Stomach smooth muscle (tissue), 2 donors: ENCODE measurements around the gene POU3F2.
A peak's percentile ranks its signal among the peaks of the same experiment; 100 is the strongest.

ENCODE experiments used
- H3K27ac ChIP-seq: one replicate; pipeline ENCODE4 v1.7.0; 2013; ENCODE audit warnings: mild to moderate bottlenecking, low read length, inconsistent platforms
- H3K27me3 ChIP-seq, 2 donors: one replicate each; pipeline ENCODE4 v1.7.0; 2013; ENCODE audit warnings: low read length in 2 of 2; ENCODE audit not compliant: insufficient read depth in 2 of 2, control insufficient read depth in 1 of 2
- H3K36me3 ChIP-seq, 2 donors: one replicate each; pipeline ENCODE4 v1.7.0; 2013; ENCODE audit warnings: low read length in 2 of 2; ENCODE audit not compliant: control insufficient read depth in 2 of 2, insufficient read depth in 2 of 2
- H3K4me1 ChIP-seq: one replicate; pipeline ENCODE4 v1.7.0; 2013; ENCODE audit warnings: low read length; ENCODE audit not compliant: control insufficient read depth, insufficient read depth
- H3K4me3 ChIP-seq, 2 donors: one replicate each; pipeline ENCODE4 v1.7.0; 2013; ENCODE audit warnings: low read length in 2 of 2
- H3K9ac ChIP-seq, 2 donors: one replicate each; pipeline ENCODE4 v1.7.0; 2013; ENCODE audit warnings: low read length in 2 of 2, mild to moderate bottlenecking in 1 of 2
- H3K9me3 ChIP-seq, 2 donors: one replicate each; pipeline ENCODE4 v1.7.0; 2013; ENCODE audit warnings: low read length in 2 of 2; ENCODE audit not compliant: control insufficient read depth in 2 of 2
- donor health status: healthy.
- donor health status: Pancreatic carcinoma.

The POU3F2 gene

DNA sequence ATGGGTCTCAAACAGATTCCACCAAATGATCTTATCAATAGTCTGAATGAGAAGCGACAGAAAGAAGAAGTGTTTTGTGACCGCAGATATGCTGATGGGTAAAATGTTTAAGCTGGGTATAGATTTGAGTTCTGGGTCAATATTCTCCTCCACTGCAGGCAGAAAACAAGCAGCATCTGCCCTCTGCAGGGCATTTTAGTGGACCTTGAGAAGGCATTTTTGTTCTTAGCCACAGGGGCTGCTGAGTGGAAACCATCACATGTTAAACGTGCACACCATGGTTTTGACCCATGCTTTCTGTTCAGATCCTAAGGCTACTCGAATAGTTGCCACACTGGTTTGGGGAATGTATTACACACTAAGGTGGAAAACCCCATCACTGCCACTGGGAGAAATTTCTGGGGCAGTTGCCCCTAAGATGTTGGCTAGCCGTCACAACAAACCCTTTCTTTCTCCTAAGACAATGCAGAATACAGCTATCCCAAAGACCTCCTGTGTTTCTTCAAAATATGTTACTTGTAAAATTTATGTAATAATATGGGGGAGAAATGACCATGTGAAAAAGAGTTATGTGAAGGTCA lies 5.5 kb downstream of the POU3F2 start:
- Histone ChIP-seq H3K27ac (no peak overlapping the region), H3K4me1 (peaks cover 13% of the 10 kb centered on the region), H3K9ac (no peak overlapping the region), H3K4me3 (no peak overlapping the region), H3K27me3 (peaks cover 73 to 91% of the 10 kb centered on the region in 2 donors), H3K36me3 (no peaks in the 10 kb centered on the region), H3K9me3 (no peaks in the 10 kb centered on the region)

DNA sequence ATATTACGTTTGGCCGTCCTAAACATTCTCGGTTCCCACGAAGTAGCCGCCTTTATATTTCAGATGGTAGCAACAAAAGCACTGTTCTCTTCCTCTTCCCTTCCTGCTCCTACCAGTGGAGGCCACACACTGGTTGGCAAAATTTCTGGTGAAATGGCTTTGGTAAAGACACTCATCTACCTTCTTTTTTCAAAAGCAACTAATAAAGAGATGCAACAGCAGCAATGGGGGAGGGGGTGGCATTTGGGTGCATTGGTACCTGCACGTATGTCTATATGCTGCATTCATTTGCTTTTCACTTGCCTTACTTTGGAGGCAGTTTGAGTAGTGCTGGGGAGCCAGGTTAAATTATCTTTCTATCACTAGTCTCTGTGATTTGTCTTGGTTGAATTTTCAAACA lies 6.0 kb downstream of the POU3F2 start:
- H3K27ac ChIP-seq = no peak overlapping the region
- H3K4me3 ChIP-seq = no peak overlapping the region
- peaks cover 11% of the 10 kb centered on the region for H3K4me1 ChIP-seq
- H3K9ac ChIP-seq = no peak overlapping the region
- no peaks in the 10 kb centered on the region for H3K9me3 ChIP-seq
- peaks cover 74 to 93% of the 10 kb centered on the region in 2 donors for H3K27me3 ChIP-seq
- H3K36me3 ChIP-seq = no peaks in the 10 kb centered on the region

DNA sequence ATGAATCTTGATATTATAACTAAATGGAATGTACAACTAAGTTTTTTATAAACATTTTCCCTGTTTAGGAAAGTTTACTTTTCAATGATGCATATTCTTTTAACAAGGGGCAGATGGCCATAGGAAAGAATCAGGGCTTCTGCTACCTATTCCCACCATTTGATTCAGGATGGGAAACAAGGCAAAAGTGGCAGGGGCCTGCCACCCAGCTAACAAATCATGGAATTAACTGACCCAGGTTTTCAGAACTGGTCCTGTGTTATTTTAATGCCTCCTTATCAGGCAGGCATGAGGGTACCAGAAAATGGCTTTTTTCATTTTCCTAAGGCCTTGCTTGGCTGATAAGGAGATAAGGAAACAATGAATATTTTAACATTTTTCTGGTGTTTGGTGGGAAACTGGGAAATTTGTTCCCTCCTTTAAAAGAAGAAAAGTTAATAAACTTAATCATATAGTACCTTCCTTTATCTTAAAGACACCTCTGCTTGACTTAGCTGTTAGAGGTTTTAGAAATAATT lies 6.7 kb downstream of the POU3F2 start:
- Histone ChIP-seq H3K27me3 (peaks cover 76 to 93% of the 10 kb centered on the region in 2 donors), H3K36me3 (no peaks in the 10 kb centered on the region), H3K4me3 (no peak overlapping the region), H3K9ac (no peak overlapping the region), H3K9me3 (no peaks in the 10 kb centered on the region), H3K4me1 (peaks cover 5% of the 10 kb centered on the region), H3K27ac (no peak overlapping the region)

DNA sequence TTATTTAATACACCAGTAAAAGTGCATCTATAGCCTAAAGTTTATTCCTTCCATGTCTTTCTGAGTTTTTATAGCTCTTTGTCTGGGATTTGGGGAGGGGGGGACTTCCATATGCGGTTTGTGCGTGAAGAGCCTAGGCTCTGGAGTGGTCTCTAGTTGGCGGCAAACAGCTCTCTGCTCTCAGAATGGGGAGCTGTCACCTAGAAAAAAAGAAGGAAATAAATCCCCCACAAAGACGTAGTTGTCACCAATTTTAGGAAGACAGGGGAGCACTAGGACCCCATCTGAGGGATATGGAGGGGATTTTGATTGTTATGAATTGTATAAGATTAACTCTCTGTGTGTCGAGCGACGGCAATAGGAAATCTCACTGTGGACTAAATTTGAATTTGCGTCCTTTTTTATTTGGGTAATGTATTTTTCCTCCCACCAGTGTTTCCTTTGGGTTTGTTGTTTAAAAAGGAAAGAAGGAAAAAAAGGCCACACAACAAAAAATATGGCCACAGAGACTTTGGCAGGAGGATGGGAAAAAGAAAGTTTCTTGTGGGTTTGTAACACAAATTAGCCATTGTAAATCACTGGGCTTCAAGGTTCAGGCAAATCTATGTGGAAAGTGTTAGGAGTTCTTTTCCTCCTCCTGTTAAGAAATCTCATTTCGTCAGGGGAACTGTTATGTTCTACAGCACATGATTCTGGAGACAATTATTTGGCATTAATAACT lies 7.4 kb downstream of the POU3F2 start:
- H3K36me3 ChIP-seq = no peaks in the 10 kb centered on the region
- peaks cover 5% of the 10 kb centered on the region for H3K4me1 ChIP-seq
- no peaks in the 10 kb centered on the region for H3K9me3 ChIP-seq
- H3K4me3 ChIP-seq = no peak overlapping the region
- peaks cover 76 to 91% of the 10 kb centered on the region in 2 donors for H3K27me3 ChIP-seq
- no peak overlapping the region for H3K27ac ChIP-seq
- H3K9ac ChIP-seq = no peak overlapping the region

DNA sequence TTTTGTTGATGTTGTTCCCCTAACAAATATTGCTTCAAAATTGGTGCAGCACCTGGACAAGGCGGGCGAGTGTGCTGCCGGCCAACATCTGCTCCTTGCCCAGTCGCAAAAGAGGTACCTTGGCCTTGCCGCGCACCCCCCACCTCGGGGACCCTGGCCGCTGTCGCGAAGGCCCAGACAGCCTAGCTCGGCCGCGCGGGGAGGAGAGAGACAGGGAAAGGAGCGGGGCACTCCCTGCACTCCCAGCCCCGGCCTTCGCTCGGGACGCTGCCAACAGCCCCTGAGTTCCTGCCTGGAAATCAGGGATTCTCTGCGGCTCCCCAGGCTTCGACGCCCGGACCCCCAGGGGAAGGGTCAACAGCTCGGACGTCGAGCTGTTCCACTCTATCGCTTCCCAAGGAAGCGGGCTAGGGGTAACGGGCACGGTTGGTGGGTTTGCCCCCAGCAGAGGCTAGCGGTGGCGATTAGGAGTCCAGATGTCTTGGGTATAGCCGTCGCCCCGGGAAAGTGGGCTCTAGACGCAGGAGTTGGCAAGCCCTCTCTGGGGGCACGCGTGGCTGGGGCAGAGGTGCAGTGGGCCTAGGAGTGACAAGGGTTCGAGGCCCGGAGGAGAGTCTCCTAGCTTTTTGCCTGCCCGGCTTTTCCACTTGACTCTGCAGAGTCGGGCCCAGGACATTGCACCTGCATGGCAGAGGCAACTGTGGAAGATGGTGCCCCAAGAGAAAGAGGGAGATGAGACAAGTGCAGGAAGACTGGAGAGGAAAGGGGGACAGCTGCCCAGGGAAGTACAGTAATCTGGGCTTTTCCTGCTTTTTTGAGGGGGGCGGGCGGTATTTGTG lies 8.2 kb downstream of the POU3F2 start:
- Histone ChIP-seq H3K36me3 (no peaks in the 10 kb centered on the region), H3K9ac (no peak overlapping the region), H3K27ac (no peak overlapping the region), H3K4me3 (no peak overlapping the region), H3K27me3 (peaks cover 76 to 91% of the 10 kb centered on the region in 2 donors), H3K4me1 (peaks cover 5% of the 10 kb centered on the region), H3K9me3 (no peaks in the 10 kb centered on the region)

DNA sequence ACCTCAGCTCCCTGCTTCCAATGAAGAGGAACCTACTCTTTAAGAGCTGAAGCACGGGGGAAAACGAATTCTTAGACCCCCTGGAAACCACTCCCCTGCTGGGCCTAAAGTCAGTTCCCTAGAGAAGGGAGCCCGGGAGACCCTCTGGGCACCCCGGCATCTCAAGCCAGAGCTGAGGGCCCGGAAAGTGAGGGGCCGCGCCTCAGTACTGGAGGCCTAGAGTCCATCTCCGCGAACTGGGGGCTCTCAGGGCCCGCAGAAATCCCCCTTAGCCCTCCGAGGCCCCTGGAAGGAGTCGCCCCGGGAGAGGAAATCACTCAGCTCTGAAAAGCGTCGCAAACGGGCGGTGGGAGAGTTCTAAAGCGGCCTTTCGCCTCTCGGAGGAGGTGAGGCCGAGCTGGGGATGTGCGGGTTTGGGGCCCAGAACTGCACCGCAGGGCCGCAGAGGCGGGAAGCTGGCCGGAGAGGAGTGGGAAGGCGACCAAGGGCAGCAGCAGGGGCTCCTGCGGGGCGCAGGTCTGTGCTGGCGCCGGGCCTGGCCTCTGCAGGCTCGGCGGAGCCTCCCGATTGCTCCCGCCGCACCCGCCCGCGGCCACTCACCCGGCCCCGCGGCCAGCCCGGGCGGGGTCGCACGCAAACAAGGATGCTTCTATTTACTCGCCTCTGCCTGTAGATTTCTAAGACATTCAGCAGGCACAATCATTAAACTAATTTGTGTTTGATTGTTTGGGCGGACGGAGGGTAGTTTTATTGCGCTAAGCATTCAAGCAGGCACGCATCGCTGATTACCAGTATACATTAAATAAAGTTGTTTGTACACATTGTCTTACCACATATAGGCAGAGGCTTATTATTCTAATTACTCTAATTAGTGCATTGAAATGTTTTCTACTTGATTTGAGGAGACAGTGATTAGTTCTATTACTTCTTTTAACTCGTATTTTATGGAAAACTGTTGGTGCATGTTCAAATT lies 9.2 kb downstream of the POU3F2 start:
- Histone ChIP-seq H3K27me3 (peaks cover 81 to 97% of the 10 kb centered on the region in 2 donors), H3K4me3 (no peak overlapping the region), H3K27ac (no peak overlapping the region), H3K4me1 (peaks cover 11% of the 10 kb centered on the region), H3K36me3 (no peaks in the 10 kb centered on the region), H3K9me3 (no peaks in the 10 kb centered on the region), H3K9ac (no peak overlapping the region)

DNA sequence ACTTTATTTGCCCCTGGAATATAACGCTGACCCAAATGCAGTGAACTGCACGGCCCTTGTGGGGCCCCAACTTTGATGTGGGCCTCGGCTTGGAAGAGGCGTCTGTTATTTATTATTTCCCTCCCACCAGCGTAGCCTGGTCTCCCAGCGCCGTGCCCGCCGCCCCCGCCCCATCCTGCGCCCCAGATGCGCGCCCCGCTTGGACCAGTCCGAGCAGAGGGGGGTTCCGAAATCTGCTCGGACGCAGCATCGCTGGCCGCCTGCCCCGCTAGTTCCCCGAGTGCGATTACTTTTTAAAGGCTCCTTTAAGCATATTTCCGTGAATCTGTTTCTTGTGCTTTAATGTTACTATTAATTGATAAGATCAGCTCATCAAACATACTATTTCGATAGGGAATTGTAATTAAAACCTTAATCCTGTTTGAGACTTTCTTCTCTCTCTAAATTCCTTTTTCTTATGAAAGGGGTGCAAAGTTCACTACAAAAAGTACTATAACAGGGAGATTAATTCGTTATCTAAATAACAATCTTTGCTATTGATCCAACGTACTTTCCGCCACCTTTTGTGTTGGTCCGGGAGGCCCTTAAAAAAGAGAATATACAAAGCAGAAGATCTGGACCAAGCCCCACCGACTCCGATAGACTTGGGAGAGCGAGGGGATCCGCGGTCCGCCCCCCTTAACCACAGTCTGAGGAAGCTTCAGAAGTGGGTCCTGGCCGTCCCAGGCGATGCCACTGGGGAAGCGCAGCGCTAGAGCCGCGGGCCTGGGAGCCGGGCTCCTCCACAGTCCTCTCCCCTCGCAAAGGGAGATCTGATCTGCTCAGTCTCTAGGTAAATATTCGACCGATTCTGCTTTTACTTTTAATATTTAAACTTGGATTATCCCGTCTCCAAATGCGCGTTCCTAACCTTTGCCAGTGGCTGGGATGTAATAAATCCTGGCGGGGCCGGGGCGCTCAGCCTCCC lies 10.2 kb downstream of the POU3F2 start:
- Histone ChIP-seq H3K27me3 (peaks cover 78 to 92% of the 10 kb centered on the region in 2 donors), H3K4me3 (peak overlapping the region in 1 of 2 donors; percentile 47), H3K36me3 (no peaks in the 10 kb centered on the region), H3K9me3 (no peaks in the 10 kb centered on the region), H3K9ac (no peak overlapping the region), H3K27ac (no peak overlapping the region), H3K4me1 (peaks cover 11% of the 10 kb centered on the region)

DNA sequence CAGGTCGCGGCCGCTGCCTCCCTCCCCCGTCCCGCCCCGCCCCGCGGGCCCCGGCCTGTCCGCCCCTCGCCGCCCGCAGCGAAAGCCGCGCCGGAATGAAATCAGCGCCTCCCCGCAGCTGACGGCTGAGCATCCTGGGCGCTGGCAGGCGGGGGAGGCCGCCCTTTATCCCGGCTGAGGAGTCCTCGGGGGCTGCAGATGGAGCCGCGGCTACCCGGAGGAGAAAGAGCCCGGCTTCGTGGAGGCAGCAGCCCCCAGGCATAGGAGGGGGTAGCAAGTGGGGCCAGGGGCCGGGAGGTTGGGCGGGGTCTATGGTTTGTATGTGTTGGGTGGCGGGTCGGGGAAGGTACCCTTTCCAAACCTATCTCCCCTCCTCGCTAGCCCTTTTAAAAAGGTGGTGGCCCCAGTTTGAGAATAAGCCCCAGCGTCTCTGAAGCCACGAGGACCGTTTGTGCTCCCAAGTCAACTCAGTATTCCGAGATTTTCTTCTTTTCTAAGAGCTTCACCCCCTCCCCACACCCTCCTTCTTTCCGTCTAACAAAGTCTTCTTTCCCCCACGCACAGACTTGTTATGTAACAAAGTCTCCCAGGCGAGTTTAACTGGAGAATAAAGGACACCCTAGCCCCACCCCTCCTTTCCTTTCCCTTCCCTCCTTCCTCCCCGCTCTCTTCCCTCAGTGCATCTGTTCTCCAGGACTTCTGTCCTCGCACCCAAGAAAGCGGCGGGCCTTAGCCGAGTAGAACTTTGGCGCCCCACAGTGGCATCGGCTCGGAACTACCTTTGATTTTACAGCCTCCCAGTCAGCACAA lies 11.0 kb downstream of the POU3F2 start:
- no peak overlapping the region for H3K27ac ChIP-seq

DNA sequence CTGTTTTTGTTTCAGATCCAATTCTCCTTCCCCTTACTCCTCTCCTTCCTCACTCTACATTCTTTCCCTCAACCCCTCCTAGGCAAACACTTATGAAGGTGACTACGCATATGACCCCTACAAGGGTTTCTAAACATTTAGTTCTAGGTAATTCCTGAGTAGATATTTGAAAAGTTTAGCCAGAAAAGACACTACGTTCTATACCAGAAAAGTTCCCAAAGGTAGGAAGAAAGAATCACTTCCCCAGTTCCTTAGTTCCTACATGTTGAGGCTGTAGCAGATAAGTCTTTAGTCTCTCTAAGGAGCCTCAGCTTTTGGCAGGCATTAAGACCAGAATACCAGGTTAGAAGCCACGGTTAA lies 11.6 kb downstream of the POU3F2 start:
- H3K4me3 ChIP-seq = no peak overlapping the region
- no peak overlapping the region for H3K27ac ChIP-seq
- peaks cover 65 to 82% of the 10 kb centered on the region in 2 donors for H3K27me3 ChIP-seq
- H3K9ac ChIP-seq = no peak overlapping the region
- no peaks in the 10 kb centered on the region for H3K9me3 ChIP-seq
- peaks cover 11% of the 10 kb centered on the region for H3K4me1 ChIP-seq
- H3K36me3 ChIP-seq = no peaks in the 10 kb centered on the region

More for the DNA sequence above, 11.0 kb downstream of the POU3F2 start:
- peak overlapping the region in 1 of 2 donors; percentile 47 for H3K4me3 ChIP-seq
- no peaks in the 10 kb centered on the region for H3K36me3 ChIP-seq
- peaks cover 69 to 88% of the 10 kb centered on the region in 2 donors for H3K27me3 ChIP-seq
- no peak overlapping the region for H3K9ac ChIP-seq
- peaks cover 11% of the 10 kb centered on the region for H3K4me1 ChIP-seq
- H3K9me3 ChIP-seq = no peaks in the 10 kb centered on the region
